ENCODE results near the gene KRTAP10-5.
A peak's percentile ranks its signal among the peaks of the same experiment; 100 is the strongest.
"Not testable (repeated sequence)": the region's sequence is repeated elsewhere in the genome, so short reads cannot be mapped to it uniquely, and the experiment has no call there.

Gene KRTAP10-5, protein sequence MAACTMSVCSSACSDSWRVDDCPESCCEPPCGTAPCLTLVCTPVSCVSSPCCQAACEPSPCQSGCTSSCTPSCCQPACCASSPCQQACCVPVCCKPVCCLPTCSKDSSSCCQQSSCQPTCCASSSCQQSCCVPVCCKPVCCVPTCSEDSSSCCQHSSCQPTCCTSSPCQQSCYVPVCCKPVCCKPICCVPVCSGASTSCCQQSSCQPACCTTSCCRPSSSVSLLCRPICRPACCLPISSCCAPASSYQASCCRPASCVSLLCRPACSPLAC

DNA sequence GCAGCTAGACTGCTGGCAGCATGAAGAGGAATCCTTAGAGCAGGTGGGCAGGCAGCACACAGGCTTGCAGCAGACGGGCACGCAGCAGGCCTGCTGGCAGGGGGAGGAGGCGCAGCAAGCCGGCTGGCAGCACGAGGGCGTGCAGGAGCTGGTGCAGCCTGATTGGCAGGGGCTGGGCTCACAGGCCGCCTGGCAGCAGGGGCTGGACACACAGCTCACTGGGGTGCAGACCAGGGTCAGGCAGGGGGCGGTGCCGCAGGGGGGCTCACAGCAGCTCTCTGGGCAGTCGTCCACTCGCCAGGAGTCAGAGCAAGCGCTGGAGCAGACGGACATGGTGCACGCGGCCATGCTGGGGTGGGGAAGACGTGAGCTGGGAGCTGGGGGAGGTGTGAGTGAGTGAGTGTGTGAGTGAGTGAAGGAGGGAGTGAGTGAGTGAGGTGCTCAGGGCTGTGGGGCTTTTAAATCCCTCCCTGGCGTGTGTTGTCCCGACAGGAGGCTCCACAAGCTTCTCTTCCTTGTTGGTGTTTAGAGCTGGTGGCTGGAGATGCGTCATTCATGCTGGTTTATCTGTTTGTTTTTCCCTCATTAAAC lies at the start of gene KRTAP10-5:
TSS of gene KRTAP10-5 (minus strand) at position 374 of the 591 bp plus-strand sequence. CDS start at position 348, 26 bp downstream.
- DNase-seq = not testable (repeated sequence)

DNA sequence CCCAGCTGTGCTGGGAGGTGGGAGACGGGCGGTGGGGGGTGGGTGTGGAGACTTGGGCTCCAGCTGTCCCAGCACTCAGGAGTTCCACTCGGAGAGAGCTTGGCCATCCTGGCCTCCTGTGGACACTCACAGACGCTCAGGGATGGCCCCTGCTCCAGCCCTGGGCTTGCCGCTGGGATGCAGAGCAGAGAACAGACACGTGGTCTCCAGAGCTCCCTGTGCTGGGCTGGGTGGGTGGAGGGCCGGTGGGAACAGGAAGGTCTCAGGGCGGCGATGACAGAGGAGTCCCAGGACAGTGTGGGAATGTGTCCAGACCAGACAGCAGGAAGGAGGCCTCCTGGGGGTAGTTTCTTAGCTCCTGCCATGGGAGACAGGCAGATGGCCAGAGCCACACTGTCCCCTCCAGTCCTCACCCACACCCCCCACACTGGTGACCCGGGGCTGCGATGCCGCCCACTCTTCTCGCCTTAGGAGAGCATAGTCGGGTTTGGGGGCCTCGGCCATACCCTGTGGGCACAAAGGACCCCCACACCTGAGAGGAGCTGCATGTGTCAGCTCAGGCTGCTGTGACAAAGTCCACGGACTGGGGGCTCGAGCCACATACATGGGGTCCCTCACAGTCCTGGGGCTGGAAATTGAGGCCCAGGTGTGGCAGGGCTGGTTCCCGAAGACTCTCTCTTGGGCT lies 48.4 kb upstream of the KRTAP10-5 start:
- no peak for DNase-seq

DNA sequence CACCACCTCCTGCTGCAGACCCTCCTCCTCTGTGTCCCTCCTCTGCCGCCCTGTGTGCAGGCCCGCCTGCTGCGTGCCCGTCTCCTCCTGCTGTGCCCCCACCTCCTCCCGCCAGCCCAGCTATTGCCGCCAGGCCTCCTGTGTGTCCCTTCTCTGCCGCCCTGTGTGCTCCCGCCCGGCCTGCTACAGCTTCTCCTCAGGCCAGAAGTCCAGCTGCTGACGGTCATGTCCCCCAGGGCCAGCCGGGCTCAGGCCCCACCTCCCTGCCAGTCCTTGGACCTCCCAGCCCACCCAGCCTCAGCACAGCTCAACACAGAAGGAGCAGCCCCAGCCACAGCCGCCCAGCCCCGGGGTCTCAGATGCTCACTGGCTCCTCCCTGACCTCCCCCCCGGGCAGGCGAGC lies 47.4 kb upstream of the KRTAP10-5 start:
- DNase-seq = not testable (repeated sequence)

DNA sequence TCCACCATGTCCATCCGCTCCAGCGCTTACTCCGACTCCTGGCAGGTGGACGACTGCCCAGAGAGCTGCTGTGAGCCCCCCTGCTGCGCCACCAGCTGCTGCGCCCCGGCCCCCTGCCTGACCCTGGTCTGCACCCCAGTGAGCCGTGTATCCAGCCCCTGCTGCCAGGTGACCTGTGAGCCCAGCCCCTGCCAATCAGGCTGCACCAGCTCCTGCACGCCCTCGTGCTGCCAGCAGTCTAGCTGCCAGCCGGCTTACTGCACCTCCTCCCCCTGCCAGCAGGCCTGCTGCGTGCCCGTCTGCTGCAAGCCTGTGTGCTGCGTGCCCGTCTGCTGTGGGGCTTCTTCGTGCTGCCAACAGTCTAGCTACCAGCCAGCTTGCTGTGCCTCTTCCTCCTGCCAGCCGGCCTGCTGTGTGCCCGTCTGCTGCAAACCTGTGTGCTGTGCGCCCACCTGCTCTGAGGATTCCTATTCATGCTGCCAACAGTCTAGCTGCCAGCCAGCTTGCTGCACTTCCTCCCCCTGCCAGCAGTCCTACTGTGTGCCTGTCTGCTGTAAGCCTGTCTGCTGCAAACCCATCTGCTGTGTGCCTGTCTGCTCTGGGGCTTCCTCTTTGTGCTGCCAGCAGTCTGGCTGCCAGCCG lies 46.9 kb upstream of the KRTAP10-5 start:
- not testable (repeated sequence) for DNase-seq

DNA sequence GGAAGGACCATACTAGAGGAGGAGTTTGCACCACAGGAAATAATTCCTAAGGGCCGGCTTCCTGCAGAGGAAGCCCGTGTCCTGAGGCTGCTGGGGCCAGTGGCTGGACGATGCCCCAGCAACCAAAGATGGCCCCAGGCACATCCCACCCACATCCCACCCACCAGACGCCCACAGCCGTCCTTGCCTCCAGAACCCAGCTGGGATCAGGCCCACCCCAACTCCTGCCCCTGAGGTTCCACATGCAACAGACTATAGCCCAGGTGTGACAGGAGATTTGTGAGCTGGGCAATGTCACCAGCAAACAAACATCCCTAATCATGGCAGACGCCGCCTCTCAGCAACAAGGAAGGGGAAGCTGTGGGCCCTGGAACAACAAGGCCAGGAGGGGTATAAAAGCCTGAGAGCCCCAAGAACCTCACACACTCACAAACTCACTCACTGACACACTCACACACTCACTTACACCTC lies 46.3 kb upstream of the KRTAP10-5 start, which contains the start of gene KRTAP10-9:
TSS of gene KRTAP10-9 (plus strand) at position 421 of the 471 bp plus-strand sequence. CDS start 79 bp downstream, outside the sequence.
- DNase-seq = no peak

DNA sequence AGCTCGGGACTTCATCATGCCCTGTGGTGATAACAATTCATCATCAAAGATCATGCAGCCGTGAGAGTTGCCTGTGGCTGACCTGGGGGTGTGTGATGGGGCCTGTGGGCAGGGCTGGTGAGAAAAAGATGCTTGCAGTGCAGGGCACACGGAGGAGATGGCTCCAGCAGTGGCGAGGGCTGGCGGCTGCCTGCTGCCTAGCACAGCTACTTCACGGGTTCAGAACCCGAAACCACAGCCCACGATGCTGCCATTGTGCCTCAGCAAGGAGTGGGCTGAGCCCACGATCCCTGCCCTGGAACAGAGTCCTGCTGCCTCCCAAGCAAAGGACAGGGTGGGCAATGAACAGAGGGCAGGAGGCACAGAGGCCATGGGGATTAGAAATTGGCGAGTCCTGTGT lies 45.9 kb upstream of the KRTAP10-5 start:
- DNase-seq = no peak

DNA sequence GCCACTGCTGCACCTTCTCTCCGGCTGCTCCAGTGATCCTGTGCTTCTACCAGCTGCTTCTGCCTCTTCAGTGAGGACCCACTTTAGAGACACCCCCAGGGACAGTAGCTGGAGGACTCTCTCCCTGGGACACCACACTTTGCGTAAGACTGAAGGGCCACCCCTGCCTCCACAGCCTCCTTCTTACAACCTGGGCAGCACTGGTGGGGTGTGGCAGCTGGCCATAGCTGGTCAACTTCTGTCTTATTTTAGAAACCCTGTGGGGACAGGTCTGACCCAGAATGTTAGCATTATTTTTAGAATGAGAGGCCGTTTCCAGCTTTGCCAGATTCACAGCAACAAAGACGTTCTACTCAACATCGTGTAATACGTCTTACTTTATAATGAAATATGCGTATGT lies 45.4 kb upstream of the KRTAP10-5 start:
- DNase-seq = no peak

DNA sequence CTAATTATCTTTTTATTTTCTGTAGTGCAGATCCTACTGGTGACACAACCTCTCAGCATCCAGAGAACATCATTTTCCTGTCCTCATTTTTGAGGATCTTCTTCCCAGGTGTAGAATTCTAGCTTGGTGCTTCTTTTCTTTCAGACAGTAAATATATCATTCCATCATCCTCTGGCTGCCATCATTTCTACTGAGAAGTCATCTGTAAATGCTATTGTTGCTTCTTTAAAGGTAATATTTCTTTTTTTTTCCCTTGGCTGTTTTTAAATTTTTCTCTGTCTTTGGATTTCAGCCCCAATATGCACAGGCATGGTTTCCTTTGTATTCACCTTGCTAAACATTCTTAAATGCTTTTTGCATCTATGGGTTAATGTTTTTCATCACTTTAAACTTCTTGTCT lies 43.2 kb upstream of the KRTAP10-5 start:
- DNase-seq = no peak

DNA sequence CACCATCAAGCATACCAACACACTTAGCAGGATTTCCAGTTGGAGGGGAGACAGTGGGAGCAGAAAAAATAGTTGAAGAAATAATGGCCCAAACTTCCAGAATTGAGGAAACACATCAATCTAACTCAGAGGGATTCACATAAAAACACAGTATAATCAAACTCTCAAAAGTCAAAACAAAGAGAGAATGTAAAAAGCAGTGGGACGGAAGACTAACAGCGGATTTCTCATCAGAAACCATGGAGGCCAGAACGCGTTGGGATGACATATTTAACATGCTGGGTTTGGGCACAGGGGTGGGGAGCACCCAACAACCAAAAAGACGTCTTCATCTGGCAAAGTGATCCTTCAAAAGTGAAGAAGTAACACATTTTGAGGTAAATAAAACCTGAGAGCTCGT lies 39.5 kb upstream of the KRTAP10-5 start:
- no peak for DNase-seq

DNA sequence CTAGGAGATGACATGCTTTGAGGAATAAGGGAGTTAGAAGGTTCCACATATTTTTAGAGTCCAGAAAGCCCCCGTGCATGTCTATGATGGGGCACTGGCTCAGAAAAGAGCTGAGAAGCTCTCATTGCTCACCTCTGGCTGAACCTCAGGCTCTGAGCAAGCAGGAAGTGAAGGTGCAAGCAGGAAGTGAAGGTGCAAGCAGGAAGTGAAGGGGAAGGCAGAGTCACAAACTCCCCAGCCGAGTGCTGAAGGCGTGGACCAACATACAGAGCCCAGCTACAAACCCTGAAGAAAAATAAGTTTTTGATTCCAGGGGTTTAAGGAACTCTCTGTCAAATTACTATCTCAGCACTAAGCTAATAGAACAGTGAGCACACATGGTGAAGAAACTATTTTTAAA lies 38.5 kb upstream of the KRTAP10-5 start:
- DNase-seq = no peak

DNA sequence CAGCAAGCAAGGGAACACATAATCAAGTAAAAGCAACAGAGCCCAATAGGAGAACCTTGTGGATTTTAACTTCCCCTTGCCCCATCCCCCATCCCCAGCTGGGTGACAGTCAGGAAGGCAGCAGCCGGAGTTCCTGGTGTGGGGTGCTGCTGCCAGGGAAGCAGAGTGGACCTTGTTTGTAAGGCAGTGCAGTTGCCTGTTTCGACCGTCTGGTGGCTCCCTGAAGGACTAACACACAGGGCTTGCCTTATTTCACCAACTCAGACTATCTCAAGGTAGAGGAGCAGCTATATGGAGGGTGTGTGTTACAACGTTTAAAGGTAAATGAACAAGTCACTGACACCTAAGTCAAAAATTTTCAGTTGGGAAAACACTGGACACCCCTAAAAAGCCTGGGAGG lies 38.1 kb upstream of the KRTAP10-5 start:
- DNase-seq = peak; percentile 2

DNA sequence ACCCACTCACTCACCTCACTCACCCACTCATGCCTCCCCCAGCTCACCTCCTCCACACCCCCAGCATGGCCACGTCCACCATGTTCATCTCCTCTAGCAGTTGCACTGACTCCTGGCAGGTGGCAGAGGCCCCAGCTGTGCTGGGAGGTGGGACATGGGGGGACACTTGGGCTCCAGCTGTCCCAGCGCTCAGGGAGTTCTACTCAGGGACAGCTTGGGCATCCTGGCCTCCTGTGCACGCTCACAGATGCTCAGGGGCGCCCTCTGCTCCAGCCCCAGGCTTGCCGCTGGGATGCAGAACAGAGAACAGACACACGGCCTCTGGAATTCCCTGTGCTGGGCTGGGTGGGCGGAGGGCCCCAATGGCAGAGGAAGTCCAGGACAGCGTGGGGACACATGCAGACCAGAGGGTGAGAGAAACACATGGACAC lies 36.7 kb upstream of the KRTAP10-5 start:
- DNase-seq = no peak

DNA sequence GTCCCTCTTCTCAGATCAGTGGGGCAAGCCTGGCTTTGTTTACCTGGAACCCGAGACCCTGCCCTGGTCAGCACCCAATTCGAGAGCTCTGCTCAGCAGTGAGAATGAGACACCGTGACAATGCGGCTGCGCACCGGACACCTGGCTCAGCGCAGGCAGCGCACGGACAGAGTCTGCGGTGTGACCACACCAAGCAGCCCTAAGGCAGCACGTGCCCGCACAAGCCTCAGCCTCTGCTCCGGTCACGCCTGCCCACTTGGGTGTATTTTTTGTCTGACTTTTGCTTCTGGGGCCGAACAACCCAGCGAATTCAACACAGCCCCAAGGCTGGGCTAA lies 36.2 kb upstream of the KRTAP10-5 start:
- DNase-seq = no peak

DNA sequence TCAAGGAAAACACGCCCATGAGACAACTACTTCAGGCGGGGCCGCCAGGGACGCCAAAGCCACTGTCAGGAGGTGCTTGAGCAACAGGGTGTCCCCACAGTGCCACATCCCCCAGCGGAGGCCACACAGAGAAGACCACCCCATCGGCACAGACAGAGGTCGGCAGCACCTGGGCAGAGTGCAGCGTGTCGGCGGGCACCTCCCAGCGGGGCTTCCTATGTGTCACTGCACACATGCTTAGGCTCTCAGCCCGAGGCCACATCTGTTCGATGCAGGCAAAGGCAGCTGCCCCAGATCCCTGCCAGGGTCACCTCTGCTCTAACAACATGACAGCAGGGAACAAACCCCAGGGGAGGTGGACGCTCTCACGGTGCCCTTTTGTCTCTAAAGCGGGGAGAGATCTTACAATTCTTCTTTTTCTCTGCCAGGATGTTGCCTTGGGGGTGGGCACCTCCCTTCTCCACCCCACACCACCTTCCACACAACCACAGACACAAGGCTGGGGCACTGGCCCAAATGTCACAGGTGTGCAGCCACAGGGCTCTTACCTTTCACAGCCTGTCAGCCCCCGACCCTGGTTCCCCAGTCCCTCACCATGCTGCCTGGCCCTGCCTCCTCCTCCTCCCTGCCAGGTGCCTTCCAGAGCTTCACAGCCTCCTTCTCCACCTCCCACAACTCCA lies 35.6 kb upstream of the KRTAP10-5 start:
- DNase-seq = no peak

DNA sequence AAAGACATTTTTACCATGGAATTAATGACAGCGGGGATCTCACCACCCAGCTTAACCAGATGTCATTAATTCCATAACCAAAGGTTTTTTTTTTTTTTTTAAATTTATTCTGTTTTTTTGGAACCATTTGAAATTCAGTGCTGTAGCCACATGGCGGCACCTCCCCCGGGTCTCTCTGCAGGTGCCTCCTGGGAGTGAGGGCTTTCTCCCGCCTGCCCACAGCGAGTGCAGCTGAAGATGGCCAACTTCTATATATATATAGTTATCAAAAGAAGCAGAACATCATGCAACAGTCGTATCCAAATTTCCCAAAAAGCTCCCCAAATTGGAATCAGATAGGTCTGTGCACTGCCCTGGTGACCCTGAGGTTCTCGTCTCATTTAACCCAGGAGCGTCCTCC lies 35.1 kb upstream of the KRTAP10-5 start:
- no peak for DNase-seq

DNA sequence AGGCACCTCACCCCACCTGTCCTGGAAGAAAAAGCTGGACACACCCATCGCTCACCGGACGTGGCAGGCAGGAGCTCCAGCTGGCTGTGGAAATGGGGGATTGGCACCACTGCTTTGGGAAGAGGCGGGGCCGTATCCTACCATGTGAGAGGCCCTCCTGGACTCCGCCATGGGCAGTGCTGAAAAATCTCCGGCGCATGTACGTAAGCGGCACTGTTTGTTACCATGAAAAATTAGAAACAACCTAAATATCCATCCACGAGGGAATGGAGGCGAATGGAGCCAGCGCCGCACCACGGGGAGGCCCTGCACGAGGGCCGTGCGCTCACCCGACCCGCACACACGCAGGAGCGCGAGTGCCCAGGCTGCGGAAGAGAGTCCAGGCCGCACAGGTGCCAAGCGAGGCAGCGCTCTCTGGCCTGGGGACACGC lies 34.6 kb upstream of the KRTAP10-5 start:
- DNase-seq = no peak

DNA sequence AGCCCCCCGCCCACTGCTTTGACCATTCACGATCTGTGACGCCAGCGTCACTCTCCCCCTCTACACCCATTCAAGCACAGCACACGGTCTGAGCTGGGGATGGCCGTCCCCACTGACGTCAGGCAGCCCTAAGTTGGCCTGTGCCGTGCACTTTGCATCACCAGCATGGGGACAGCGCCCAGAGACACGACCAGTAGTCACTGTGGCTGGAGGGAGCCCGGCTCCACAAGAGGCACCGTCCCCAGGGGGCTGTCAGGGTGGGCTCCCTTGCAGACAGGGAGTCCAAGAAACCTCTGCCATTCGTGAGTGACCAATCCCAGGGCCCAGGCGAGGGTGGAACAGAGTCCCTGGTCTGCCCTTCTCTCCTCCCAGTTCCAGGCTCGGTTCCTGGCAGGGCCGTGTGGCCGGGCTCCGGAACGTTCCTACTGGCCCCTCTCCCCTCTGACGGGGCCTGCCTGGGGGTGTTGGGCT lies 33.8 kb upstream of the KRTAP10-5 start:
- DNase-seq = no peak

DNA sequence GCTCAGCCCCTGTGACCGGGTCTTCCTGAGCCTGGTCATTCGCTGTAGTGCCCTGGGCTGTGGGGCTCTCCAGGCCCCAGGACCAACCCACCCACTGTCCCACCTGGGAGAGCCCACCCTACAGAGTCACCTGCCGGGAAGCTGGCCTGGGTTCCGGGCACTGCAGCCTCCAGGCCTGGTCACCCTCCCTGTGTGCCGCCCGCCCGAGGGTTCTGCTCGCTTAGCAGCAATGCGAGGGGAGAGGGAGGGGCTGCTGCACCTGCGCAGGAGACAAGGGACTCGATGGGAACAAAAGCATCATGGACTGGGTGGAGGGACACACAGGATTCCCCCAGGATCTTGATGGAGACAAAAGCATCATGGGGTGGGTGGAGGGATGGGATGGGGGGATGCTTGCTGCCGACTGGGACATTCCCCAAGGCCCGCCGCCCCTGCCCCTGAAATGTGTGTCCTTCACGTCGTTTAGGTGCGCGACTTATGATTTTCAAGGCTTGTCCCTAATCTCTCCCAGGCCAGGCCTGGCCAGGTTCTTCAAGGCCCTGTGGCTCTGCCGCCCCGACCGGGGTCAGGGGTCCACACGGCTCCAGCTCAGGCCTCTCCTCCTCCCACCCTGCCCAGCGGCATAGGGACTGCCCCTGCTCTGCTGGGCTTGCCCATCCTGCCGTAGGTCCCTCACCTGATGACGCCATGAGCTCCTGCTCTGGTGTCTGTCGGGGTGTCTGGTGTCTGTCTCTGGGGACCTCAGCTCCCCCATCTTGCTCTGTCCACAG lies 33.2 kb upstream of the KRTAP10-5 start:
- DNase-seq = no peak

DNA sequence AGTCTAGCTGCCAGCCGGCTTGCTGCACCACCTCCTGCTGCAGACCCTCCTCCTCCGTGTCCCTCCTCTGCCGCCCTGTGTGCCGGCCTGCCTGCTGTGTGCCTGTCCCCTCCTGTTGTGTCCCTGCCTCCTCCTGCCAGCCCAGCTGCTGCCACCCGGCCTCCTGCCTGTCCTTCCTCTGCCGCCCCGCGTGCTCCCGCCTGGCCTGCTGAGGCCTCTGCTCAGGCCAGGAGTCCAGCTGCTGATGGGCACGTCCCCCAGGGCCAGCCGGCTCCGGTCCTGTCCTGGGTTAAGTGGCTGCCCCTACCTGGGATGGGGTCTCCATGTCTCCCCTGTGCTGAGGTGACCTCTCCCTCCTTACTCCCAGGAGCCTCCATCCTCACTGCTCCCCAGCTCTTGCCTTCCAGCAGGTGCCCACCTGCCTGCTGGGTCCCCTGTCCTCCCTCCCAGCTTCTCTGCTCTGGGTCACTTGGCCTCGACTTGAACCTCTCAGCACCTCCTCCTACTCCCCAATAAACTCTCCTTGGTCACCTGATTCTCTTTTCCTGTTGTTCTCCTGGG lies 32.3 kb upstream of the KRTAP10-5 start:
- no peak for DNase-seq

DNA sequence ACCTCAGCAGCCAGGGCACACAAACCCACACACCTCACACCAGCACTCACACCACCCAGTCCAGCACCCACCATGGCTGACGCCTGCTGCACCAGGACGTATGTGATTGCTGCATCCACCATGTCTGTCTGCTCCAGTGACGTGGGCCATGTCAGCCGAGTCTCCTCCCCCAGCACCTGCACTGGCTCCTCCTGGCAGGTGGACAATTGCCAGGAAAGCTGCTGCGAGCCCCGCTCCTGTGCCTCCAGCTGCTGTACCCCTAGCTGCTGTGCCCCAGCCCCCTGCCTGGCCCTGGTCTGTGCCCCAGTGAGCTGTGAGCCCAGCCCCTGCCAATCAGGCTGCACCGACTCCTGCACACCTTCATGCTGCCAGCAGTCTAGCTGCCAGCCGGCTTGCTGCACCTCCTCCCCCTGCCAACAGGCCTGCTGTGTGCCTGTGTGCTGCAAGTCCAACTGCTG lies 31.7 kb upstream of the KRTAP10-5 start, which contains the start of gene KRTAP10-8:
TSS of gene KRTAP10-8 (plus strand) at position 51 of the 458 bp plus-strand sequence. CDS start at position 73, 22 bp downstream.
- no peak for DNase-seq

DNA sequence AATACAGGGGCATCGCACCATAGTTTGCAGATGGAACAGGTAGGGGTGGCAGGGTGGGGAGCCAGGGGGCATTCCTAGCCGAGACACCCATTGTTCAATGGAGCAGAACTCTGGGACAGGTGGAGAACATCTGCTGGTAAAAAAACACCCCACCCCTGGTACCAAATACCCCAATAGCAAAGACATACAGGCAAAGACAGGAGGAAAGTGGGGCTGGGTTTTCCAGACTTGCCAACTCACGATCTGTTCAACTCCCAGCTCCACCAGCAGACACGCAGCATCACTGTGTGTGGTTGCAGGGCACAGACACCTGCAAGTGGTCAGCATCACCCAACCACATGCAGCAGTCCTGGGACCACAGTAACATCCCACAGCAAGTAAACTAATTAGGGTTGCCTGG lies 31.1 kb upstream of the KRTAP10-5 start:
- DNase-seq = no peak
